Astrocyte (in vitro differentiated cells and primary cell): Measurements from ENCODE around the gene CTTNBP2NL. TPM values are rescaled to one million over a fixed set of nuclear protein-coding genes. Genes with fewer than 3 reads are reported as not detected.

Source experiments
- microRNA-seq: library from miRNA; unstranded; fragments of <30 nt; microRNA quantifications from one replicate; pipeline ENCODE4 v1.2.0, GENCODE V29; 2020
- total RNA-seq: library from RNA; stranded (reverse); gene quantifications from 2 replicates; pipeline ENCODE4 v1.2.1, GENCODE V29; 2021

CTTNBP2NL gene
- total RNA-seq, 1 donor from 2014 or later: 91.9 TPM

Small RNAs within 50 kb of the gene (microRNA-seq; reads per million reads assigned to microRNA genes)
- gene MIR4256: not detected

Other genes with a start within 250 kb of the CTTNBP2NL start
- gene WNT2B, start 112.8 kb downstream of the CTTNBP2NL start, total RNA-seq: 18.0 and 18.5 TPM in 2 replicates
- 14.8 and 14.9 TPM in 2 replicates for gene ST7L, start 222.9 kb downstream of the CTTNBP2NL start, total RNA-seq
- gene CAPZA1, start 223.6 kb downstream of the CTTNBP2NL start, total RNA-seq: 170 and 171 TPM in 2 replicates